WTC11 (cell line): ENCODE results near the gene CRACR2B. TPM values are rescaled to one million over a fixed set of nuclear protein-coding genes. Genes with fewer than 3 reads are reported as not detected.

ENCODE experiments used
- ATAC-seq: fragments of 200-7000 bp; cut with Tn5 transposase; 2 replicates; pipeline ENCODE4 v1.10.0; 2021; ENCODE audit warnings: mild to moderate bottlenecking, moderate library complexity
- CTCF ChIA-PET: fragments of 300-600 bp; sonication (Branson Sonifier 250); formaldehyde crosslinking; loops from one replicate; lab custom pipeline; 2021; ENCODE audit warnings: antibody characterized with exemption; lab: Charles Lee
- POLR2A ChIA-PET: fragments of 350-600 bp; sonication (Branson Sonifier 250); formaldehyde crosslinking; loops from one replicate; lab custom pipeline; 2021; ENCODE audit warnings: antibody characterized with exemption; lab: Charles Lee
- DNase-seq: peaks from one replicate; pipeline ENCODE4 v3.0.0; 2021; ENCODE audit warnings: low spot score
- H3K27ac Mint-ChIP-seq: 2 replicates; pipeline ENCODE4 v1.8.0; 2021; ENCODE audit warnings: mixed read lengths
- H3K27me3 Mint-ChIP-seq: 2 replicates; pipeline ENCODE4 v1.8.0; 2021; ENCODE audit warnings: low read depth, mild to moderate bottlenecking, moderate library complexity, mixed read lengths
- H3K36me3 Mint-ChIP-seq: 2 replicates; pipeline ENCODE4 v1.8.0; 2021; ENCODE audit warnings: mixed read lengths
- H3K4me1 Mint-ChIP-seq: 2 replicates; pipeline ENCODE4 v1.8.0; 2022; ENCODE audit warnings: mixed read lengths
- H3K4me3 Mint-ChIP-seq: 2 replicates; pipeline ENCODE4 v1.8.0; 2021; ENCODE audit warnings: mild to moderate bottlenecking, moderate library complexity, mixed read lengths
- H3K9me3 Mint-ChIP-seq: 2 replicates; pipeline ENCODE4 v1.8.0; 2021; ENCODE audit warnings: mixed read lengths
- ATF1 ChIP-seq: sonication (generic); formaldehyde crosslinking; IDR thresholded peaks from 2 replicates; pipeline ENCODE4 v1.8.1; 2023; ENCODE audit warnings: mild to moderate bottlenecking, moderate library complexity, missing genetic modification reagents
- FOXP1 ChIP-seq: sonication (generic); formaldehyde crosslinking; IDR thresholded peaks from 2 replicates; pipeline ENCODE4 v1.8.0; 2022; ENCODE audit warnings: missing genetic modification reagents, mild to moderate bottlenecking, moderate library complexity, borderline replicate concordance
- MXD4 ChIP-seq: fragments of 250-450 bp; sonication (Bioruptor Pico); IDR thresholded peaks from 2 replicates; pipeline ENCODE4 v1.8.0; 2021; ENCODE audit warnings: mild to moderate bottlenecking, moderate library complexity, borderline replicate concordance
- PRDM15 ChIP-seq: sonication (generic); formaldehyde crosslinking; IDR thresholded peaks from 2 replicates; pipeline ENCODE4 v1.8.0; 2022; ENCODE audit warnings: missing genetic modification reagents
- SMAD3 ChIP-seq: sonication (generic); formaldehyde crosslinking; IDR thresholded peaks from 2 replicates; pipeline ENCODE4 v1.8.0; 2022; ENCODE audit warnings: missing genetic modification reagents, mild to moderate bottlenecking, borderline replicate concordance
- SOX15 ChIP-seq: fragments of 250-450 bp; sonication (Bioruptor Pico); IDR thresholded peaks from 2 replicates; pipeline ENCODE4 v1.9.0; 2021; ENCODE audit warnings: mild to moderate bottlenecking
- USF2 ChIP-seq: sonication (generic); formaldehyde crosslinking; IDR thresholded peaks from 2 replicates; pipeline ENCODE4 v1.8.1; 2023; ENCODE audit warnings: mild to moderate bottlenecking, missing genetic modification reagents, moderate library complexity
- ZBTB43 ChIP-seq: sonication (generic); formaldehyde crosslinking; IDR thresholded peaks from 2 replicates; pipeline ENCODE4 v1.8.1; 2023; ENCODE audit warnings: mild to moderate bottlenecking, missing genetic modification reagents
- ZNF219 ChIP-seq: sonication (generic); formaldehyde crosslinking; IDR thresholded peaks from 2 replicates; pipeline ENCODE4 v1.8.0; 2023; ENCODE audit warnings: missing genetic modification reagents, mild to moderate bottlenecking, borderline replicate concordance
- ZSCAN18 ChIP-seq: fragments of 250-450 bp; sonication (Bioruptor Pico); IDR thresholded peaks from 2 replicates; pipeline ENCODE4 v2.1.2; 2022; ENCODE audit warnings: mild to moderate bottlenecking, moderate library complexity
- total RNA-seq: library from RNA; stranded (reverse); gene quantifications from 3 replicates; pipeline ENCODE4 v1.2.3, GENCODE V29; 2021

Gene CRACR2B
- total RNA-seq, 1 experiment from 2014 or later = 46.5 TPM

- DNase-seq (no peak), ATAC-seq (no peak)
- Mint-ChIP-seq H3K27ac (no peak overlapping the region), H3K36me3 (no peaks in the 10 kb centered on the region), H3K9me3 (no peaks in the 10 kb centered on the region)
- TF ChIP-seq SOX15 (CRISPR knock-in tag) (no peak), USF2 (CRISPR knock-in tag) (no peak), PRDM15 (CRISPR knock-in tag) (no peak), FOXP1 (CRISPR knock-in tag) (peak; percentile 31; the same call in 1 of the 2 replicates)
- TF ChIP-seq, all 79 proteins: peak for 1
- ChIA-PET POLR2A (interaction anchor here (0.9 to 1.4 kb wide), 5 partner anchors 13 to 33 kb away, joined by 3 to 4 read pairs (median 3); no protein-coding TSS in a partner anchor), CTCF (interaction anchor here (0.8 to 1.3 kb wide), 4 partner anchors 9 to 94 kb away, joined by 3 to 5 read pairs (median 3); no protein-coding TSS in a partner anchor)
- H3K4me3 Mint-ChIP-seq = peak overlapping the region; percentile 73
- no peaks in the 10 kb centered on the region for H3K27me3 Mint-ChIP-seq
- peaks cover 21% of the 10 kb centered on the region for H3K4me1 Mint-ChIP-seq
These were observed 23.7 kb upstream of the CRACR2B start for GRCh38 chr11:803770-804598.

GRCh38 chr11:804599-804964 is 23.1 kb upstream of the CRACR2B start:
- Mint-ChIP-seq H3K9me3 (no peaks in the 10 kb centered on the region), H3K27ac (no peak overlapping the region), H3K27me3 (no peaks in the 10 kb centered on the region), H3K36me3 (no peaks in the 10 kb centered on the region), H3K4me1 (peaks cover 21% of the 10 kb centered on the region), H3K4me3 (peak overlapping the region; percentile 73)
- ChIA-PET CTCF (interaction anchor here (0.8 to 1.4 kb wide), 4 partner anchors 9 to 250 kb away, joined by 3 to 5 read pairs (median 3); no protein-coding TSS in a partner anchor), POLR2A (interaction anchor here (0.9 to 1.4 kb wide), 5 partner anchors 14 to 32 kb away, joined by 3 to 4 read pairs (median 3); no protein-coding TSS in a partner anchor)
- DNase-seq = no peak
- no peak for ATAC-seq
- TF ChIP-seq ZSCAN18 (CRISPR knock-in tag) (no peak), ZNF219 (CRISPR knock-in tag) (no peak), ZBTB43 (CRISPR knock-in tag) (no peak)

DNA sequence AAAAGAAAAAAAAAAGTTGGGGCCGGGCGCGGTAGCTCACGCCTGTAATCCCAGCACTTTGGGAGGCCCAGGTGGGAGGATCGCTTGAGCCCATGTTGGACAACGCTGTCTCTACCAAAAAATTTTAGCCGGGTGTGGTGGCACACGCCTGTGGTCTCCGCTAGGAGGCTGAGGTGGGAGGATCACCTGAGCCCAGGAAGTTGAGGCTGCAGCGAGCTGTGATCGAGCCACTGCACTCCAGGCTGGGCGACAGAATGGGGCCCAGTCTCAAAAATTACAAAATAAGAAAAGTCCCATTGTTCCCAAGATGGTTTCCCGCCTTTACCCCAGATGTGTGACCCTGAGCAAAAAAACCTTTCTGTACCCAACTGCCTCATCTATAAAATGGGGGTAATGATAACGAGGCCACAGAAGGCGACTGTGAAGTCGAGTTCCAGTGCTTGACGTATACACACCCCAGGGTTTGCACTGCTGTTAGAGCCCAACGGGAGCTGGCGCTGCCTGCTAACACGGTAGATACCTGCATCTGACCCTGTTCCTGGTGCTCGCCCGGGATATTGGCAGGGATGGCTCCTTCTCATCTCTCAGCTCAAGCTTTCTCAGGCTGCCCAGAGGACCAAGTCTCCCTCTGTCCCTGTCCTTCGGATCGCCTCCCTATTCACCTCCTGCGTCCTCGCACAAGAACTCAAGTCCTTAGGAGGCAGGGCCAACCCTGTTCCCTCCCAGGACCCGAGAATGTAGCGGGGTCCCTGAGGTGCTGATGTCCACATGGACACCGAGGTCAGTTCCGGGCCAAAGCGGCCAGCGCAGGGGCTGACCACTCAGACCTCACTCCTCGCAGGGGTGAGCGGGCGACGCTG is 19.1 kb upstream of the CRACR2B start:
- ChIA-PET POLR2A (interaction anchor here (1.1 to 2.0 kb wide), 6 partner anchors 11 to 24 kb away, joined by 3 to 18 read pairs (median 4); partner anchors contain the start of genes CD151, CRACR2B and PNPLA2), CTCF (interaction anchor here (0.8 to 2.2 kb wide), 6 partner anchors 11 to 254 kb away, joined by 3 to 13 read pairs (median 5); no protein-coding TSS in a partner anchor)
- peaks cover 43% of the 10 kb centered on the region for H3K4me1 Mint-ChIP-seq
- ATAC-seq (no peak), DNase-seq (no peak)
- no peaks in the 10 kb centered on the region for H3K9me3 Mint-ChIP-seq
- TF ChIP-seq MXD4 (CRISPR knock-in tag) (no peak), SMAD3 (CRISPR knock-in tag) (peak; percentile 84; the same call in 1 of the 2 replicates), ATF1 (CRISPR knock-in tag) (0 out of 2 replicates have a peak, but pooled peaks have one; percentile 24)
- peak overlapping the region; percentile 92 for H3K4me3 Mint-ChIP-seq
- no peaks in the 10 kb centered on the region for H3K27me3 Mint-ChIP-seq
- H3K36me3 Mint-ChIP-seq = peaks cover 28% of the 10 kb centered on the region
- H3K27ac Mint-ChIP-seq = peak overlapping the region; percentile 93
